Measurements from ENCODE around the gene ATP6V0A4.
"Not testable (repeated sequence)": the region's sequence is repeated elsewhere in the genome, so short reads cannot be mapped to it uniquely, and the experiment has no call there.

The ATP6V0A4 gene

GRCh38 chr7:138802706-138803105, 4.7 kb upstream of the ATP6V0A4 start:
- no peak overlapping the region for H3K9ac ChIP-seq (ENCODE audit: low read depth, low read length)
- no peak overlapping the region for H3K27ac ChIP-seq (ENCODE audit: low read depth, low read length)
- H3K9me3 ChIP-seq (ENCODE audit: control insufficient read depth, insufficient read depth, low read length) = no peaks in the 10 kb centered on the region
- H3K36me3 ChIP-seq (ENCODE audit: control insufficient read depth, insufficient read depth, low read length) = no peaks in the 10 kb centered on the region
- H3K4me3 ChIP-seq (ENCODE audit: low read depth, low read length) = no peak overlapping the region
- H3K27me3 ChIP-seq (ENCODE audit: control insufficient read depth, insufficient read depth, low read length) = peaks cover 8% of the 10 kb centered on the region; the same call in 1 of the 2 replicates
- peaks cover 11% of the 10 kb centered on the region for H3K4me1 ChIP-seq (ENCODE audit: control insufficient read depth, insufficient read depth, low read length)

GRCh38 chr7:138801256-138801655, 3.3 kb upstream of the ATP6V0A4 start:
- Histone ChIP-seq H3K27ac (ENCODE audit: low read depth, low read length) (no peak overlapping the region), H3K4me1 (ENCODE audit: control insufficient read depth, insufficient read depth, low read length) (peaks cover 13% of the 10 kb centered on the region), H3K4me3 (ENCODE audit: low read depth, low read length) (no peak overlapping the region), H3K9me3 (ENCODE audit: control insufficient read depth, insufficient read depth, low read length) (no peaks in the 10 kb centered on the region), H3K9ac (ENCODE audit: low read depth, low read length) (no peak overlapping the region), H3K36me3 (ENCODE audit: control insufficient read depth, insufficient read depth, low read length) (no peaks in the 10 kb centered on the region), H3K27me3 (ENCODE audit: control insufficient read depth, insufficient read depth, low read length) (peaks cover 8% of the 10 kb centered on the region; the same call in 1 of the 2 replicates)

GRCh38 chr7:138799336-138800000, 1.5 kb upstream of the ATP6V0A4 start:
- Histone ChIP-seq H3K4me3 (ENCODE audit: low read depth, low read length) (no peak overlapping the region), H3K9ac (ENCODE audit: low read depth, low read length) (no peak overlapping the region), H3K9me3 (ENCODE audit: control insufficient read depth, insufficient read depth, low read length) (no peaks in the 10 kb centered on the region), H3K4me1 (ENCODE audit: control insufficient read depth, insufficient read depth, low read length) (peaks cover 14% of the 10 kb centered on the region), H3K36me3 (ENCODE audit: control insufficient read depth, insufficient read depth, low read length) (no peaks in the 10 kb centered on the region), H3K27me3 (ENCODE audit: control insufficient read depth, insufficient read depth, low read length) (peaks cover 8% of the 10 kb centered on the region; the same call in 1 of the 2 replicates), H3K27ac (ENCODE audit: low read depth, low read length) (no peak overlapping the region)

GRCh38 chr7:138798836-138799235, 840 bp upstream of the ATP6V0A4 start:
- Histone ChIP-seq H3K27me3 (ENCODE audit: control insufficient read depth, insufficient read depth, low read length) (peaks cover 8% of the 10 kb centered on the region; the same call in 1 of the 2 replicates), H3K27ac (ENCODE audit: low read depth, low read length) (no peak overlapping the region), H3K9me3 (ENCODE audit: control insufficient read depth, insufficient read depth, low read length) (no peaks in the 10 kb centered on the region), H3K9ac (ENCODE audit: low read depth, low read length) (no peak overlapping the region), H3K4me1 (ENCODE audit: control insufficient read depth, insufficient read depth, low read length) (peaks cover 20% of the 10 kb centered on the region), H3K4me3 (ENCODE audit: low read depth, low read length) (no peak overlapping the region), H3K36me3 (ENCODE audit: control insufficient read depth, insufficient read depth, low read length) (no peaks in the 10 kb centered on the region)

GRCh38 chr7:138797046-138797445, 950 bp downstream of the ATP6V0A4 start:
- not testable (repeated sequence) for H3K27me3 ChIP-seq (ENCODE audit: control insufficient read depth, insufficient read depth, low read length)

GRCh38 chr7:138796038-138796615, 1.9 kb downstream of the ATP6V0A4 start:
- Histone ChIP-seq H3K27me3 (ENCODE audit: control insufficient read depth, insufficient read depth, low read length) (peaks cover 8% of the 10 kb centered on the region; the same call in 1 of the 2 replicates), H3K27ac (ENCODE audit: low read depth, low read length) (no peak overlapping the region), H3K9me3 (ENCODE audit: control insufficient read depth, insufficient read depth, low read length) (no peaks in the 10 kb centered on the region), H3K36me3 (ENCODE audit: control insufficient read depth, insufficient read depth, low read length) (no peaks in the 10 kb centered on the region), H3K4me3 (ENCODE audit: low read depth, low read length) (no peak overlapping the region), H3K9ac (ENCODE audit: low read depth, low read length) (no peak overlapping the region), H3K4me1 (ENCODE audit: control insufficient read depth, insufficient read depth, low read length) (peaks cover 21% of the 10 kb centered on the region)

More at GRCh38 chr7:138797046-138797445, 950 bp downstream of the ATP6V0A4 start:
- H3K4me3 ChIP-seq (ENCODE audit: low read depth, low read length); H3K9me3 ChIP-seq (ENCODE audit: control insufficient read depth, insufficient read depth, low read length); H3K27ac ChIP-seq (ENCODE audit: low read depth, low read length); H3K36me3 ChIP-seq (ENCODE audit: control insufficient read depth, insufficient read depth, low read length); H3K9ac ChIP-seq (ENCODE audit: low read depth, low read length): not testable (repeated sequence)
- peaks cover 21% of the 10 kb centered on the region for H3K4me1 ChIP-seq (ENCODE audit: control insufficient read depth, insufficient read depth, low read length)

GRCh38 chr7:138785587-138786437, 12.2 kb downstream of the ATP6V0A4 start:
- no peak overlapping the region for H3K27ac ChIP-seq (ENCODE audit: low read depth, low read length)
- no peaks in the 10 kb centered on the region for H3K4me1 ChIP-seq (ENCODE audit: control insufficient read depth, insufficient read depth, low read length)
- H3K9me3 ChIP-seq (ENCODE audit: control insufficient read depth, insufficient read depth, low read length) = no peaks in the 10 kb centered on the region
- no peaks in the 10 kb centered on the region for H3K27me3 ChIP-seq (ENCODE audit: control insufficient read depth, insufficient read depth, low read length)
- H3K9ac ChIP-seq (ENCODE audit: low read depth, low read length) = no peak overlapping the region
- H3K4me3 ChIP-seq (ENCODE audit: low read depth, low read length) = no peak overlapping the region
- H3K36me3 ChIP-seq (ENCODE audit: control insufficient read depth, insufficient read depth, low read length) = no peaks in the 10 kb centered on the region

GRCh38 chr7:138784692-138785091, 13.3 kb downstream of the ATP6V0A4 start:
- no peak overlapping the region for H3K9ac ChIP-seq (ENCODE audit: low read depth, low read length)

GRCh38 chr7:138781004-138781403, 17.0 kb downstream of the ATP6V0A4 start:
- H3K9me3 ChIP-seq (ENCODE audit: control insufficient read depth, insufficient read depth, low read length) = no peaks in the 10 kb centered on the region
- no peak overlapping the region for H3K4me3 ChIP-seq (ENCODE audit: low read depth, low read length)
- no peak overlapping the region for H3K9ac ChIP-seq (ENCODE audit: low read depth, low read length)
- H3K27me3 ChIP-seq (ENCODE audit: control insufficient read depth, insufficient read depth, low read length) = no peaks in the 10 kb centered on the region
- no peaks in the 10 kb centered on the region for H3K4me1 ChIP-seq (ENCODE audit: control insufficient read depth, insufficient read depth, low read length)
- H3K36me3 ChIP-seq (ENCODE audit: control insufficient read depth, insufficient read depth, low read length) = no peaks in the 10 kb centered on the region
- no peak overlapping the region for H3K27ac ChIP-seq (ENCODE audit: low read depth, low read length)

More at GRCh38 chr7:138784692-138785091, 13.3 kb downstream of the ATP6V0A4 start:
- Histone ChIP-seq H3K4me1 (ENCODE audit: control insufficient read depth, insufficient read depth, low read length) (no peaks in the 10 kb centered on the region), H3K27ac (ENCODE audit: low read depth, low read length) (no peak overlapping the region), H3K9me3 (ENCODE audit: control insufficient read depth, insufficient read depth, low read length) (no peaks in the 10 kb centered on the region), H3K27me3 (ENCODE audit: control insufficient read depth, insufficient read depth, low read length) (no peaks in the 10 kb centered on the region), H3K4me3 (ENCODE audit: low read depth, low read length) (no peak overlapping the region), H3K36me3 (ENCODE audit: control insufficient read depth, insufficient read depth, low read length) (no peaks in the 10 kb centered on the region)

GRCh38 chr7:138776166-138776833, 21.7 kb downstream of the ATP6V0A4 start:
- Histone ChIP-seq H3K9me3 (ENCODE audit: control insufficient read depth, insufficient read depth, low read length) (no peaks in the 10 kb centered on the region), H3K9ac (ENCODE audit: low read depth, low read length) (no peak overlapping the region), H3K27ac (ENCODE audit: low read depth, low read length) (no peak overlapping the region), H3K4me3 (ENCODE audit: low read depth, low read length) (no peak overlapping the region), H3K4me1 (ENCODE audit: control insufficient read depth, insufficient read depth, low read length) (peaks cover 12% of the 10 kb centered on the region), H3K27me3 (ENCODE audit: control insufficient read depth, insufficient read depth, low read length) (peaks cover 5% of the 10 kb centered on the region; the same call in 1 of the 2 replicates), H3K36me3 (ENCODE audit: control insufficient read depth, insufficient read depth, low read length) (no peaks in the 10 kb centered on the region)
